ENCODE measurements around the gene SLC44A1.

SLC44A1 gene

GRCh38 chr9:105346273-105346672, 101.8 kb downstream of the SLC44A1 start:
- H3K27me3 ChIP-seq (ENCODE audit: insufficient read depth, poor library complexity, severe bottlenecking), result no peaks in the 10 kb centered on the region
- TF ChIP-seq CTCF (IDR thresholded peaks at IDR 0.05; ENCODE audit: insufficient read depth, low read length) (no peak), SPI1 (IDR thresholded peaks at IDR 0.05; ENCODE audit: borderline replicate concordance, low read depth) (no peak), POLR2AphosphoS5 (IDR thresholded peaks at IDR 0.05; ENCODE audit: low read depth) (no peak), GABPA (IDR thresholded peaks at IDR 0.05; ENCODE audit: low read depth) (no peak), REST (IDR thresholded peaks at IDR 0.05; ENCODE audit: insufficient replicate concordance, low read depth) (no peak)
- H3K27ac ChIP-seq (replicated peaks), result no peak overlapping the region
- H3K4me3 ChIP-seq (replicated peaks; ENCODE audit: insufficient read depth, low read length), result no peak overlapping the region
- no peak for DNase-seq (ENCODE audit: low read depth in 1 of 2, low spot score in 1 of 2)

GRCh38 chr9:105354448-105354847, 110.0 kb downstream of the SLC44A1 start:
- Histone ChIP-seq H3K27ac (replicated peaks) (no peak overlapping the region), H3K27me3 (ENCODE audit: insufficient read depth, poor library complexity, severe bottlenecking) (no peaks in the 10 kb centered on the region), H3K4me3 (replicated peaks; ENCODE audit: insufficient read depth, low read length) (no peak overlapping the region)
- DNase-seq (ENCODE audit: low read depth in 1 of 2, low spot score in 1 of 2), result no peak
- TF ChIP-seq GABPA (IDR thresholded peaks at IDR 0.05; ENCODE audit: low read depth) (no peak), CTCF (IDR thresholded peaks at IDR 0.05; ENCODE audit: insufficient read depth, low read length) (no peak), REST (IDR thresholded peaks at IDR 0.05; ENCODE audit: insufficient replicate concordance, low read depth) (no peak), SPI1 (IDR thresholded peaks at IDR 0.05; ENCODE audit: borderline replicate concordance, low read depth) (no peak)

GRCh38 chr9:105355781-105356180, 111.3 kb downstream of the SLC44A1 start:
- no peak for DNase-seq (ENCODE audit: low read depth in 1 of 2, low spot score in 1 of 2)
- no peaks in the 10 kb centered on the region for H3K27me3 ChIP-seq (ENCODE audit: insufficient read depth, poor library complexity, severe bottlenecking)
- TF ChIP-seq CTCF (IDR thresholded peaks at IDR 0.05; ENCODE audit: insufficient read depth, low read length) (no peak), SPI1 (IDR thresholded peaks at IDR 0.05; ENCODE audit: borderline replicate concordance, low read depth) (no peak), POLR2AphosphoS5 (IDR thresholded peaks at IDR 0.05; ENCODE audit: low read depth) (no peak)
- no peak overlapping the region for H3K27ac ChIP-seq (replicated peaks)
- H3K4me3 ChIP-seq (replicated peaks; ENCODE audit: insufficient read depth, low read length), result no peak overlapping the region

- Histone ChIP-seq H3K4me3 (replicated peaks; ENCODE audit: insufficient read depth, low read length) (no peak overlapping the region), H3K27ac (replicated peaks) (no peak overlapping the region), H3K27me3 (ENCODE audit: insufficient read depth, poor library complexity, severe bottlenecking) (no peaks in the 10 kb centered on the region)
- DNase-seq (ENCODE audit: low read depth in 1 of 2, low spot score in 1 of 2), result no peak
- no peak for TF ChIP-seq CTCF (IDR thresholded peaks at IDR 0.05; ENCODE audit: insufficient read depth, low read length)
- no peak for TF ChIP-seq POLR2AphosphoS5 (IDR thresholded peaks at IDR 0.05; ENCODE audit: low read depth)
- no peak for TF ChIP-seq SPI1 (IDR thresholded peaks at IDR 0.05; ENCODE audit: borderline replicate concordance, low read depth)
- no peak for TF ChIP-seq GABPA (IDR thresholded peaks at IDR 0.05; ENCODE audit: low read depth)
- no peak for TF ChIP-seq REST (IDR thresholded peaks at IDR 0.05; ENCODE audit: insufficient replicate concordance, low read depth)
Measured at GRCh38 chr9:105357937-105358336, 113.5 kb downstream of the SLC44A1 start.
